ENCODE measurements around the gene GSK3A.

DNA sequence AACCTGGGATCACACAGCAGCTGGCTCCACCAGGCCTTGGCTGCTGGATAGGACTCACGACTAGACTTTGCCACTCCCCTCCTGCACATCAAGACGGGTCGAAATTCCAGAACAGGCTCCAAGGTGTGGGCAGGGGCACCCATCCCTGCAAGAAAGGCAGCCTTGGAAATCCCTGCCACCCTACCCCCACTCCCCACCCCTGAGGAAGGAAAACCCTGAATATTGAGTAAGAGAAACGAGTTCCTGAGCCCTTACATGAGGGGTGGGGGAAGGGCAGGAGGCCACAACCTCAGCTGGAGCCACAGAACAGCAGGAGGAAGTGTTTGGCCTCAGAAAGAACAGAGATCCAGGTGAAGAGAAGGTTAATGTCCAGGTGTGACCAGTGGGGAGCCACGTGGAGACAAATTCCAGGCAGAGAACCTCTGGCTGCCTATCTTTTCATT is 45.0 kb downstream of the GSK3A start:
- TF ChIP-seq, protein P1, sequence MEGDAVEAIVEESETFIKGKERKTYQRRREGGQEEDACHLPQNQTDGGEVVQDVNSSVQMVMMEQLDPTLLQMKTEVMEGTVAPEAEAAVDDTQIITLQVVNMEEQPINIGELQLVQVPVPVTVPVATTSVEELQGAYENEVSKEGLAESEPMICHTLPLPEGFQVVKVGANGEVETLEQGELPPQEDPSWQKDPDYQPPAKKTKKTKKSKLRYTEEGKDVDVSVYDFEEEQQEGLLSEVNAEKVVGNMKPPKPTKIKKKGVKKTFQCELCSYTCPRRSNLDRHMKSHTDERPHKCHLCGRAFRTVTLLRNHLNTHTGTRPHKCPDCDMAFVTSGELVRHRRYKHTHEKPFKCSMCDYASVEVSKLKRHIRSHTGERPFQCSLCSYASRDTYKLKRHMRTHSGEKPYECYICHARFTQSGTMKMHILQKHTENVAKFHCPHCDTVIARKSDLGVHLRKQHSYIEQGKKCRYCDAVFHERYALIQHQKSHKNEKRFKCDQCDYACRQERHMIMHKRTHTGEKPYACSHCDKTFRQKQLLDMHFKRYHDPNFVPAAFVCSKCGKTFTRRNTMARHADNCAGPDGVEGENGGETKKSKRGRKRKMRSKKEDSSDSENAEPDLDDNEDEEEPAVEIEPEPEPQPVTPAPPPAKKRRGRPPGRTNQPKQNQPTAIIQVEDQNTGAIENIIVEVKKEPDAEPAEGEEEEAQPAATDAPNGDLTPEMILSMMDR (conservative IDR thresholded peaks at IDR 0.05; ENCODE audit: low read length), result no peak
- TF ChIP-seq EZH2phosphoT487 (IDR thresholded peaks at IDR 0.05; ENCODE audit: borderline replicate concordance), result no peak
